Sigmoid colon (tissue), 3 donors: ENCODE results near the gene ABHD5.

Experiments used
- CTCF ChIP-seq, 4 experiments: fragments of 450-650 bp in 3 of 4; fragments of 200-600 bp in 1 of 4; IDR thresholded peaks; one replicate each; pipeline ENCODE4 v1.5.1; 2016 to 2019; ENCODE audit warnings: antibody characterized with exemption in 4 of 4, mild to moderate bottlenecking in 3 of 4, moderate library complexity in 2 of 4
- POLR2A ChIP-seq, 2 donors: fragments of 450-650 bp; IDR thresholded peaks; one replicate each; pipeline ENCODE4 v1.6.1; 2016; ENCODE audit warnings: antibody characterized with exemption in 2 of 2, mild to moderate bottlenecking in 2 of 2, moderate library complexity in 2 of 2

GRCh38 chr3:43752905-43753304, 62.2 kb downstream of the ABHD5 start:
- TF ChIP-seq POLR2A (IDR thresholded peaks at IDR 0.05) (no peak), CTCF (IDR thresholded peaks at IDR 0.05) (no peak)
